ENCODE data around the gene PLEKHA7. TPM values are rescaled to one million over a fixed set of nuclear protein-coding genes. Genes with fewer than 3 reads are reported as not detected.

PLEKHA7 gene
- total RNA-seq, 1 donor from 2014 or later, result 0.92 TPM

GRCh38 chr11:16926883-16927626 lies 87.2 kb downstream of the PLEKHA7 start:
- no peaks in the 10 kb centered on the region for H3K36me3 Mint-ChIP-seq (ENCODE audit: low read depth)
- peaks cover 20% of the 10 kb centered on the region for H3K4me1 Mint-ChIP-seq (ENCODE audit: low read depth)
- H3K4me3 Mint-ChIP-seq (ENCODE audit: unreplicated experiment), result no peak overlapping the region
- no peaks in the 10 kb centered on the region for H3K9me3 Mint-ChIP-seq (ENCODE audit: low read depth)
- no peak for TF ChIP-seq CTCF (IDR thresholded peaks at IDR 0.05)
- no peak for DNase-seq (ENCODE audit: low spot score)
- H3K27ac Mint-ChIP-seq (ENCODE audit: unreplicated experiment), result no peak overlapping the region
- peaks cover 10% of the 10 kb centered on the region for H3K27me3 Mint-ChIP-seq (ENCODE audit: low read depth)

GRCh38 chr11:16925561-16926065 lies 88.6 kb downstream of the PLEKHA7 start:
- Mint-ChIP-seq H3K36me3 (ENCODE audit: low read depth) (no peaks in the 10 kb centered on the region), H3K4me3 (ENCODE audit: unreplicated experiment) (peak overlapping the region; percentile 80), H3K27me3 (ENCODE audit: low read depth) (peaks cover 10% of the 10 kb centered on the region), H3K4me1 (ENCODE audit: low read depth) (peaks cover 20% of the 10 kb centered on the region), H3K27ac (ENCODE audit: unreplicated experiment) (peak overlapping the region; percentile 54), H3K9me3 (ENCODE audit: low read depth) (no peaks in the 10 kb centered on the region)
- DNase-seq (ENCODE audit: low spot score), result no peak
- TF ChIP-seq CTCF (IDR thresholded peaks at IDR 0.05), result no peak

- H3K4me3 Mint-ChIP-seq (ENCODE audit: unreplicated experiment), result peak overlapping the region; percentile 80
- H3K27ac Mint-ChIP-seq (ENCODE audit: unreplicated experiment), result peak overlapping the region; percentile 45
- H3K27me3 Mint-ChIP-seq (ENCODE audit: low read depth), result peaks cover 12% of the 10 kb centered on the region
- H3K4me1 Mint-ChIP-seq (ENCODE audit: low read depth), result peaks cover 20% of the 10 kb centered on the region
- H3K9me3 Mint-ChIP-seq (ENCODE audit: low read depth), result no peaks in the 10 kb centered on the region
- H3K36me3 Mint-ChIP-seq (ENCODE audit: low read depth), result no peaks in the 10 kb centered on the region
- TF ChIP-seq CTCF (IDR thresholded peaks at IDR 0.05), result no peak
- DNase-seq (ENCODE audit: low spot score), result no peak
Measured at GRCh38 chr11:16924826-16925560, 89.2 kb downstream of the PLEKHA7 start.

GRCh38 chr11:16924462-16924825 lies 89.8 kb downstream of the PLEKHA7 start:
- no peaks in the 10 kb centered on the region for H3K36me3 Mint-ChIP-seq (ENCODE audit: low read depth)
- DNase-seq (ENCODE audit: low spot score), result no peak
- no peak for TF ChIP-seq CTCF (IDR thresholded peaks at IDR 0.05)
- peaks cover 20% of the 10 kb centered on the region for H3K4me1 Mint-ChIP-seq (ENCODE audit: low read depth)
- peak overlapping the region; percentile 45 for H3K27ac Mint-ChIP-seq (ENCODE audit: unreplicated experiment)
- H3K27me3 Mint-ChIP-seq (ENCODE audit: low read depth), result peaks cover 12% of the 10 kb centered on the region
- H3K9me3 Mint-ChIP-seq (ENCODE audit: low read depth), result no peaks in the 10 kb centered on the region
- H3K4me3 Mint-ChIP-seq (ENCODE audit: unreplicated experiment), result peak overlapping the region; percentile 80

- Mint-ChIP-seq H3K27me3 (ENCODE audit: low read depth) (peaks cover 12% of the 10 kb centered on the region), H3K4me1 (ENCODE audit: low read depth) (peaks cover 20% of the 10 kb centered on the region), H3K4me3 (ENCODE audit: unreplicated experiment) (no peak overlapping the region), H3K36me3 (ENCODE audit: low read depth) (no peaks in the 10 kb centered on the region), H3K9me3 (ENCODE audit: low read depth) (no peaks in the 10 kb centered on the region), H3K27ac (ENCODE audit: unreplicated experiment) (no peak overlapping the region)
- no peak for TF ChIP-seq CTCF (IDR thresholded peaks at IDR 0.05)
- no peak for DNase-seq (ENCODE audit: low spot score)
Measured at GRCh38 chr11:16923987-16924386, 90.2 kb downstream of the PLEKHA7 start.

Data from chondrocyte (in vitro differentiated cells).